RWPE1 (cell line): ENCODE measurements around the gene LPAR1.
A peak's percentile ranks its signal among the peaks of the same experiment; 100 is the strongest.

Source experiments
- CTCF ChIA-PET: fragments of 350-600 bp; sonication (Branson Sonifier 250); formaldehyde crosslinking; extraction: SDS; loops from one replicate; lab custom pipeline; 2021; lab: Yijun Ruan, JAX
- POLR2A ChIA-PET: fragments of 400-600 bp; formaldehyde crosslinking; extraction: SDS; loops from one replicate; lab custom pipeline; 2020; ENCODE audit warnings: antibody characterized with exemption; ENCODE audit not compliant: low non-redundant PET; lab: Yijun Ruan, JAX
- DNase-seq: peaks from one replicate; pipeline ENCODE4 v3.0.0; 2012; ENCODE audit warnings: low spot score
- H3K27ac ChIP-seq: fragments of 450-650 bp; 2 replicates; pipeline ENCODE4 v1.5.1; 2017
- TF ChIP-seq, protein P1 (sequence below): fragments of 450-650 bp; conservative IDR thresholded peaks from 2 replicates; pipeline ENCODE4 v1.5.1; 2017; ENCODE audit warnings: low read depth, mild to moderate bottlenecking

LPAR1 gene

DNA sequence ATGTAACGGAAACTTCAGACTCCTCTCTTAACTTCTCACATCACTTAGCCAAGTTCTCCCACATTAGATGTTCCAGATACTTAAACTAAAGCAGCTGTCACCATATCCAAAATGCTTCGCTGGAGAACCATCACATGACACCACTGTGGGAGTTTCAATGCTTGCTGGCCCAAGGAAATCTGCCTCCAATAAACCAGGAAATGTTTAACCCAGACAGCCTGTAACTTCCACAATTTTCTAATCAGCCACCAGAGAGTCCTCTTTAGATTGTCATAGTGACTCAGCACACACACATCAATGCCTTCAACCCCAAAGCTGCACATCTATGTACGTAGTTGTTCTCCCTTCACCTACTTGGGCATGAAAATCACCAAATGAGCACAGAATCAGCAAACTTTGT lies 118.7 kb downstream of the LPAR1 start:
- ChIA-PET POLR2A (no interaction called here), CTCF (interaction anchor here (0.5 kb wide), 1 partner anchor 316 kb away, joined by 3 read pairs; no protein-coding TSS in a partner anchor)
- TF ChIP-seq, protein P1, sequence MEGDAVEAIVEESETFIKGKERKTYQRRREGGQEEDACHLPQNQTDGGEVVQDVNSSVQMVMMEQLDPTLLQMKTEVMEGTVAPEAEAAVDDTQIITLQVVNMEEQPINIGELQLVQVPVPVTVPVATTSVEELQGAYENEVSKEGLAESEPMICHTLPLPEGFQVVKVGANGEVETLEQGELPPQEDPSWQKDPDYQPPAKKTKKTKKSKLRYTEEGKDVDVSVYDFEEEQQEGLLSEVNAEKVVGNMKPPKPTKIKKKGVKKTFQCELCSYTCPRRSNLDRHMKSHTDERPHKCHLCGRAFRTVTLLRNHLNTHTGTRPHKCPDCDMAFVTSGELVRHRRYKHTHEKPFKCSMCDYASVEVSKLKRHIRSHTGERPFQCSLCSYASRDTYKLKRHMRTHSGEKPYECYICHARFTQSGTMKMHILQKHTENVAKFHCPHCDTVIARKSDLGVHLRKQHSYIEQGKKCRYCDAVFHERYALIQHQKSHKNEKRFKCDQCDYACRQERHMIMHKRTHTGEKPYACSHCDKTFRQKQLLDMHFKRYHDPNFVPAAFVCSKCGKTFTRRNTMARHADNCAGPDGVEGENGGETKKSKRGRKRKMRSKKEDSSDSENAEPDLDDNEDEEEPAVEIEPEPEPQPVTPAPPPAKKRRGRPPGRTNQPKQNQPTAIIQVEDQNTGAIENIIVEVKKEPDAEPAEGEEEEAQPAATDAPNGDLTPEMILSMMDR, result no peak
- H3K27ac ChIP-seq, result no peak overlapping the region
- DNase-seq, result peak; percentile 26

DNA sequence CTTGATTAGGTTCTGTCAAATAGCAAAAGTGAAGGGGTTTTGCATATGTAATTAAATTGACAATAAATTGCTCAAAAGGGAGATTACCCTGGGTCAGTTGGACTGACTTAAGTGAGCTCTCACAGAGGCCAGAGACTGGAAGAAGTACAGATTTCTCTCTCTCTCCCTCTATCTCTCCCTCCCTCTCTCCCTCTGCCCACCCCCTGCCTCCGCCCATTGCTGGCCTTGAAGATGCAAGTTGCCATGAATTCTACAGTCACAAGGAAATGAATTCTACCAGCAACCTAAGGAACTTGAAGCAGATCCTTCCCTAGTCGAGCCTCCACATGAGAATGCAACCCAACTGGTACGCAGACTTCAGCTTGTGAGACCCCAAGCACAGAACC lies 119.2 kb downstream of the LPAR1 start:
- no peak for DNase-seq
- ChIA-PET POLR2A (no interaction called here), CTCF (interaction anchor here (0.5 kb wide), 1 partner anchor 316 kb away, joined by 3 read pairs; no protein-coding TSS in a partner anchor)
- peak overlapping the region; percentile 60 for H3K27ac ChIP-seq
- TF ChIP-seq, protein P1, result no peak

DNA sequence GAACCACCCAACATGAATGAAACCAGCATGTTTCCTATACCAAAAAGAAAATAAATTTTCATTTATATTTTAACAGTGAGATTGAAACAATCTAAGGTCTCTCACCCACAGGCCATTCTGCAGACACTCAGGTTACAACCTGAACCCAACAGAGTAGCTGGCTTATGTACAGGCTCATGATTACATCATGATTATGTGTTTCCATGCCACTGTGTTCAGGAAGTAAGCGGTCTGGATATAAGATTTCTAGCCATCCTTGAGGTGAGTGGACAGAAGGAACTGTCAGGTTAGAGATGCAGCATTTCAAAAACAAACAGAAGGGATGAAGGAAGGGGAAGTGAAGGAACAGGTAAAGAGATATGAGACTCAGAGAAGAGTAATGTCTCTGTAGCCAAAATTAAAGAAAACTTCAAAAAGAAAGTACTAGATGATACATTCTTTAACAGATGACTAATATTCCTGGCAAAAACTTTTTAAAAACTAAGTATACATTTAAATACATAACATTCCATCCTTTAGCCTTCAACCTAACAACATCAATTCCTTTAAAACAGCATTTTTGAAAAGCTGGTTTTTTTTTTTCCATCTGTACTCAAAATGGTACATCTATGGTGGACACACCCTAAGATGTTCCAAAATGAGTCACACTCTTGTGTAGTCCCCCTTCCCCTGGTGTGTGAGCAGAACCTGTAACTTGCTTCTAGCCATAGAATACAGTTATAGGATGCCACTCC lies 119.8 kb downstream of the LPAR1 start:
- POLR2A ChIA-PET, result no interaction called here
- H3K27ac ChIP-seq, result no peak overlapping the region
- DNase-seq, result peak; percentile 70
- TF ChIP-seq, protein P1, result no peak
- CTCF ChIA-PET, result interaction anchor here (0.5 kb wide), 1 partner anchor 280 kb away, joined by 3 read pairs; no protein-coding TSS in a partner anchor

DNA sequence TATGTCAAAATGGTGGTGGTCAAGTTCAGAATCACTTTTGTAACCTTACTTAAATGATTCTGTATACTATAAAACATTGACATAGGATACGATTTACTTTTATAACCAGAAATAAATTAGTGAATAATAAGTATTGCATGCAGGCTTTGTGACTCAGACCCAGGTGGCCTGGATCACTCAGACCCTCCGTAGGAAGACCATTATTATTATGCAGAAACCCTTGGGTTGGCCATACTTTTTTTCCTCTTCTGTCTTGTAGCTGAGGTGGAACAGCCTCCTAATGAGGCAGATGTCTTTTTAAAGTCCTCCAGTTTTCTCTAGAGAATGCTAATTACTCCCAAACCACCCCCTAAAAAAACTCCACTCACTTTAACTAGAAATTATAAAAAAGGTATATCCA lies 121.9 kb downstream of the LPAR1 start:
- no peak for DNase-seq
- POLR2A ChIA-PET, result interaction anchor here (0.6 kb wide), 2 partner anchors 678 to 1274 kb away, joined by 3 to 5 read pairs; no protein-coding TSS in a partner anchor
- H3K27ac ChIP-seq, result no peak overlapping the region
- CTCF ChIA-PET, result interaction anchor here (0.6 kb wide), 1 partner anchor 929 kb away, joined by 3 read pairs; no protein-coding TSS in a partner anchor
- TF ChIP-seq, protein P1, result no peak

DNA sequence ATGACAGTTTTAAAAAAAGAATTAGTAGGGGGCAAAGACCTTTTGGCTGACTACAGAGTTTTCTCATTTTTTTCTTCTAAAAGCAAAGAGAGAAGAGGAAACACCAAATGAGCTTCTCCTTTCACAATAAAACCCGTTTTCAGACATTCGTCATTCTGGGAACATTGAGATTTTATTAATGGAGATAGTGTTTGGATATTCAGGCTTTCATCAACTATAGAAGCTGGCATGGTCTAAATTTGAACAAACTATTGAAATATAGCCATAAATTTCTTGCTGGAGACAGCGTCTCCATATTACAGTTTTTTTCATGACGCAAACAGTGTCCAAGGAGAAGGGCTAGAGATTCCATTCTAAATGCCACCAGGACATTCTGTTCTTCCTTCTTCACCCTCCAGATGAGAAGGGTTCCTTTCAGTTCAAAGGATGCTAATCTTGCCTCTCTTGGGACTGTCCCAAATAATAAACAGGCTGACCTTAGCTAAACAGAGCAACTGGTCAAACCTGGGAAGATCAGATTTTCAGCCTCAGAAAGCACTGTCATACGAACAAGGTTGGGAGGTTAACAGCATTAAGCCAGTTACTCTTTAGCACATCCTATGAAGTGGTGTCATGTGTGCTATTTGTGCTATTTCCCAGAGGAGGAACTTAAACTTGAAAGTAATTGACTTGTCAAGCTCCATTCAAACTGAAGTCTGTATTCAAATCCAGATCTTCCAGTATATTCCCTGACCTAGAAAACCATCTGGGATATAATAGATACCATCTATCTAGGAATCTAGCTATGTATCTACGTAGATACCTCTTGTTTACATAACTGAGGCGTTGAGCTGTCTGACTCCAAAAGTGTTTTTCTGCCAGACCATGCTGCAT lies 125.6 kb downstream of the LPAR1 start:
- H3K27ac ChIP-seq, result no peak overlapping the region
- POLR2A ChIA-PET, result no interaction called here
- TF ChIP-seq, protein P1, result no peak
- CTCF ChIA-PET, result interaction anchor here (0.7 kb wide), 1 partner anchor 310 kb away, joined by 4 read pairs; no protein-coding TSS in a partner anchor
- no peak for DNase-seq

DNA sequence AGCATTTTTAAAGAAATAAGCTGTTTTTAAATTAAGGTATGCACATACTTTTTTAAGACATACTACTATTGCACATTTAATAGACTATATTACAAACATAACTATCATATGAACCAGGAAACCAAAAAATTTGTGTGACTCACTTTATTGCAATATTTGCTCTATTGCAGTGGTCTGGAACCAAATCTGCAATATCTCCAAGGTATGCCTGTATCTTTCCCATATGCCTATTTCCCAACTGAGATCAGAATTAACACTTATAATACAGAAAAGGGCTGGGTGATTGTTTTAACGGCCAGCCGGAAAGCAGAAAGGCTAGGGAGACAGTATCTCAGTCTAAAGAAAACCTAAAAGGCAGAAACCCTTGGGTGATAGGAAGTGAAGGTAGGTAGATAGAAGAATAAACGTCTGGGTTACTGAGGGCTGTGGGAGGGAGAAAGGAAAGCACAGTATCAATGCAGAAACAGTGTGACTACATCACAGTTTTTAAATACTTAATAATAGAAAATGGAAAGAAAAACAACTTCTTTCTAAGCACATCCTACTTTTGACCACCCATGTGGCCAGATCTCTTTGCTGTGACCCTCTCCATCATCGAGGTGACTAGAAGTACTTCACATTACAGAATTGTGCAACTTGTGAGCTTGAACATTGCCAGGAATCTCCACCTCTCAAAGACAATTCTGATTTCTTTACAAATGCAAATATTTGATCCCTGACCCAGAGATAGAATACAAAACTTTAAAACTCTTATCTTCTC lies 126.4 kb downstream of the LPAR1 start:
- DNase-seq, result no peak
- ChIA-PET CTCF (interaction anchor here (0.7 kb wide), 1 partner anchor 311 kb away, joined by 4 read pairs; no protein-coding TSS in a partner anchor), POLR2A (no interaction called here)
- TF ChIP-seq, protein P1, result no peak
- no peak overlapping the region for H3K27ac ChIP-seq
